ENCODE results near the gene TMEM26.

The TMEM26 gene

DNA sequence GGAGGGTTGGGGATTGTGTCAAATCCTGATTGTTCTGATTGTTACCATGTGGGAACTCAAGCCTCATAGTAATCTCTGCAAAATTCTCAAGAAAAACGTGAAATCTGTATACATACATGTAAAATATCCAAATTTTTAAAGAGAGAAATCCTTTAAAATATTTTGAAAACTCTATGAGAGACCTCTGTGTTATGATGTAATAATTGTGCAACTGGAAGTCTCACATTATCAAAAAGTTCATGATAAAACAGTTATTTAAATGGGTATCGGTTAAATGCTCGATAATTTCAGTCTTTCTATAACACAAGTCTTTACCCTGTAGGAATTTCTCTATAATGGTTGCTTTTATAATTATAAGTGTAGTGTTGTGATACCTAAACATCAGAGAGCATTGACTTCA, 95.5 kb downstream of the TMEM26 start:
- no peak overlapping the region for H2AFZ ChIP-seq
- no peaks in the 10 kb centered on the region for H3K27me3 ChIP-seq (ENCODE audit: control insufficient read depth, insufficient read depth, low read length)
- no peak overlapping the region for H3K4me2 ChIP-seq (ENCODE audit: low read length)
- H3K9ac ChIP-seq = no peak overlapping the region
- H3K79me2 ChIP-seq = no peaks in the 10 kb centered on the region
- H3K4me1 ChIP-seq = no peaks in the 10 kb centered on the region
- H3K4me3 ChIP-seq (ENCODE audit: low read depth, low read length) = no peak overlapping the region
- H3K36me3 ChIP-seq (ENCODE audit: control insufficient read depth, insufficient read depth, low read length) = no peaks in the 10 kb centered on the region
- H3K27ac ChIP-seq = no peak overlapping the region
- TF ChIP-seq, protein P1, sequence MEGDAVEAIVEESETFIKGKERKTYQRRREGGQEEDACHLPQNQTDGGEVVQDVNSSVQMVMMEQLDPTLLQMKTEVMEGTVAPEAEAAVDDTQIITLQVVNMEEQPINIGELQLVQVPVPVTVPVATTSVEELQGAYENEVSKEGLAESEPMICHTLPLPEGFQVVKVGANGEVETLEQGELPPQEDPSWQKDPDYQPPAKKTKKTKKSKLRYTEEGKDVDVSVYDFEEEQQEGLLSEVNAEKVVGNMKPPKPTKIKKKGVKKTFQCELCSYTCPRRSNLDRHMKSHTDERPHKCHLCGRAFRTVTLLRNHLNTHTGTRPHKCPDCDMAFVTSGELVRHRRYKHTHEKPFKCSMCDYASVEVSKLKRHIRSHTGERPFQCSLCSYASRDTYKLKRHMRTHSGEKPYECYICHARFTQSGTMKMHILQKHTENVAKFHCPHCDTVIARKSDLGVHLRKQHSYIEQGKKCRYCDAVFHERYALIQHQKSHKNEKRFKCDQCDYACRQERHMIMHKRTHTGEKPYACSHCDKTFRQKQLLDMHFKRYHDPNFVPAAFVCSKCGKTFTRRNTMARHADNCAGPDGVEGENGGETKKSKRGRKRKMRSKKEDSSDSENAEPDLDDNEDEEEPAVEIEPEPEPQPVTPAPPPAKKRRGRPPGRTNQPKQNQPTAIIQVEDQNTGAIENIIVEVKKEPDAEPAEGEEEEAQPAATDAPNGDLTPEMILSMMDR (IDR thresholded peaks at IDR 0.05) = no peak
- no peaks in the 10 kb centered on the region for H3K9me3 ChIP-seq (ENCODE audit: control insufficient read depth, low read length)

Measured in parathyroid adenoma (tissue), 2 donors.